Liver (tissue), 9 donors: ENCODE measurements around the gene MCF2L. TPM values are rescaled to one million over a fixed set of nuclear protein-coding genes. Genes with fewer than 3 reads are reported as not detected.

Source experiments
- DNase-seq: peaks from one replicate; pipeline ENCODE4 v3.0.0-alpha.2; 2017; ENCODE audit warnings: low spot score
- H3K27ac ChIP-seq, 2 donors: one replicate each; pipeline ENCODE4 v1.7.0; 2013; ENCODE audit warnings: inconsistent platforms in 2 of 2, low read length in 2 of 2, control low read depth in 1 of 2, low read depth in 1 of 2, mild to moderate bottlenecking in 1 of 2
- H3K27me3 ChIP-seq, 4 donors: one replicate each; pipeline versions ENCODE4 v1.6.1 to v1.7.0; 2013; ENCODE audit warnings: low read length in 3 of 4, inconsistent platforms in 1 of 4, mild to moderate bottlenecking in 1 of 4, moderate library complexity in 1 of 4; ENCODE audit not compliant: control insufficient read depth in 4 of 4, insufficient read depth in 4 of 4
- H3K36me3 ChIP-seq, 4 donors: one replicate each; pipeline versions ENCODE4 v1.6.1 to v1.7.0; 2013; ENCODE audit warnings: low read length in 3 of 4, mild to moderate bottlenecking in 3 of 4, low read depth in 1 of 4, moderate library complexity in 1 of 4; ENCODE audit not compliant: control insufficient read depth in 4 of 4, insufficient read depth in 3 of 4
- H3K4me1 ChIP-seq, 4 donors: one replicate each; pipeline versions ENCODE4 v1.6.1 to v1.7.0; 2013; ENCODE audit warnings: low read length in 3 of 4, mild to moderate bottlenecking in 3 of 4, moderate library complexity in 1 of 4; ENCODE audit not compliant: control insufficient read depth in 4 of 4, insufficient read depth in 4 of 4
- H3K4me3 ChIP-seq, 3 donors: one replicate each; pipeline versions ENCODE4 v1.6.1 to v1.7.0; 2013; ENCODE audit warnings: low read length in 3 of 3, control low read depth in 1 of 3, low read depth in 1 of 3, mild to moderate bottlenecking in 1 of 3
- H3K9ac ChIP-seq, 2 donors: one replicate each; pipeline ENCODE4 v1.7.0; 2013; ENCODE audit warnings: low read length in 2 of 2, mild to moderate bottlenecking in 2 of 2, moderate library complexity in 2 of 2, control low read depth in 1 of 2, low read depth in 1 of 2
- H3K9me3 ChIP-seq, 4 donors: one replicate each; pipeline versions ENCODE4 v1.6.1 to v1.7.0; 2013; ENCODE audit warnings: low read length in 3 of 4; ENCODE audit not compliant: control insufficient read depth in 4 of 4
- EGR1 ChIP-seq, 2 donors: IDR thresholded peaks; 2 replicates each; pipeline ENCODE4 v1.6.1; 2016 to 2018; ENCODE audit warnings: antibody characterized with exemption in 2 of 2, low read depth in 2 of 2
- FOXA1 ChIP-seq: IDR thresholded peaks from 2 replicates; pipeline ENCODE4 v1.6.1; 2016; ENCODE audit warnings: antibody characterized with exemption
- FOXA2 ChIP-seq: IDR thresholded peaks from 2 replicates; pipeline ENCODE4 v1.6.1; 2016; ENCODE audit warnings: antibody characterized with exemption
- GABPA ChIP-seq, 2 donors: IDR thresholded peaks in 1 of 2; conservative IDR thresholded peaks in 1 of 2; 2 replicates each; pipeline ENCODE4 v1.6.1; 2016; ENCODE audit warnings: antibody characterized with exemption in 2 of 2, mild to moderate bottlenecking in 1 of 2, moderate library complexity in 1 of 2
- HNF4A ChIP-seq, 2 donors: conservative IDR thresholded peaks; 2 replicates each; pipeline ENCODE4 v1.6.1; 2016; ENCODE audit warnings: antibody characterized with exemption in 2 of 2, mild to moderate bottlenecking in 2 of 2
- HNF4G ChIP-seq: IDR thresholded peaks from 2 replicates; pipeline ENCODE4 v1.6.1; 2016; ENCODE audit warnings: antibody characterized with exemption
- NR2F2 ChIP-seq: IDR thresholded peaks from 2 replicates; pipeline ENCODE4 v1.6.1; 2016; ENCODE audit warnings: antibody characterized with exemption
- RAD21 ChIP-seq, 2 donors: IDR thresholded peaks; 2 replicates each; pipeline ENCODE4 v1.6.1; 2016; ENCODE audit warnings: antibody characterized with exemption in 2 of 2, mild to moderate bottlenecking in 2 of 2
- RXRA ChIP-seq, 2 donors: IDR thresholded peaks; 2 replicates each; pipeline ENCODE4 v1.6.1; 2017 to 2018; ENCODE audit warnings: antibody characterized with exemption in 2 of 2, mild to moderate bottlenecking in 1 of 2
- SP1 ChIP-seq: IDR thresholded peaks from 2 replicates; pipeline ENCODE4 v1.6.1; 2018; ENCODE audit warnings: antibody characterized with exemption, mild to moderate bottlenecking
- TAF1 ChIP-seq: conservative IDR thresholded peaks from 2 replicates; pipeline ENCODE4 v1.6.1; 2016; ENCODE audit warnings: antibody characterized with exemption, mild to moderate bottlenecking
- YY1 ChIP-seq: IDR thresholded peaks from 2 replicates; pipeline ENCODE4 v1.6.1; 2016; ENCODE audit warnings: antibody characterized with exemption, mild to moderate bottlenecking
- WGBS: extraction: QIAGEN DNeasy Blood & Tissue Kit; methylation state at CpG from one replicate; pipeline ENCODE4 v1.1.7; 2013; 5-methylcytosine and 5-hydroxymethylcytosine counted together
- polyA plus RNA-seq, 2 donors: library from polyadenylated mRNA; stranded (reverse) in 1 of 2; unstranded in 1 of 2; fragments of 200-250 nt in 1 of 2; fragments of >200 nt in 1 of 2; fragmentation: Nextera tagmentation in 1 of 2; extraction: Ambion mirVana in 1 of 2; gene quantifications; one replicate each; pipeline versions ENCODE4 v1.2.1 to v1.2.3, GENCODE V29; 2013 to 2015
- total RNA-seq, 2 donors: library from RNA; depleted of rRNA; stranded (reverse); fragments of >200 nt; gene quantifications; one replicate each; pipeline ENCODE4 v1.2.3, GENCODE V29; 2014
- TF ChIP-seq, protein P1 (sequence below): IDR thresholded peaks from 2 replicates; pipeline ENCODE4 v1.6.1; 2016; ENCODE audit warnings: antibody characterized with exemption
- TF ChIP-seq, protein P2 (sequence below): fragments of 150-350 bp; IDR thresholded peaks from 2 replicates; pipeline ENCODE4 v1.5.1; 2017; ENCODE audit warnings: improper control_type of control experiment, low read depth, low read length; ENCODE audit not compliant: missing input control
- TF ChIP-seq, protein P3 (sequence below): IDR thresholded peaks from 2 replicates; pipeline ENCODE4 v1.6.1; 2016; ENCODE audit warnings: antibody characterized with exemption
- donor health status: healthy.
- donor health status: healthy.
- donor health status: healthy.
- donor health status: healthy.
- donor health status: healthy.

MCF2L gene
- total and polyA plus RNA-seq, 4 donors, result 2.9 to 12.8 (median 7.1) TPM

DNA sequence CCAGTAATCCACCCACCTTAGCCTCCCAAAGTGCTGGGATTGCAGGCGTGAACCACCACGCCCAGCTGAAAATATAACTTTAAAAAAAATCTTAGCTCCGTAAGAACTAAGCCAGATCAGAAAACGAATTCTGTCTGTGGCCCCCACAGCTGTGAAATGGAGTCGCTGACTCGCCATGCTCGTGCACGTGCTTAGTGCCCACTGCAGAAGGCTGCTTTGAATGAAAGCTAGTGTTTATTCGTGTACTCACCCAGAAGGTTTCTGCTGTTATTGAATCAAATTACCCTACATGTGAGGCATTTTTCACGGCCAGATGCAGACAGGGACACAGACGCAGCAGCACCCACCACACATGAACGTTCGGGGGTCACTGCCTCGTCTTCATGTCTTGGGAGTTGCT lies 74.9 kb downstream of the MCF2L start:
- Histone ChIP-seq H3K9ac (no peak overlapping the region), H3K4me3 (no peak overlapping the region), H3K27ac (no peak overlapping the region), H3K4me1 (no peaks in the 10 kb centered on the region), H3K36me3 (peaks cover 0 to 14% (median 3%) of the 10 kb centered on the region in 4 donors), H3K9me3 (no peaks in the 10 kb centered on the region), H3K27me3 (no peaks in the 10 kb centered on the region)
- TF ChIP-seq TAF1 (no peak), RAD21 (IDR thresholded peaks at IDR 0.05) (no peak)
- WGBS, result 92% methylated on average over 14 of the region's 14 CpGs
- DNase-seq, result no peak

DNA sequence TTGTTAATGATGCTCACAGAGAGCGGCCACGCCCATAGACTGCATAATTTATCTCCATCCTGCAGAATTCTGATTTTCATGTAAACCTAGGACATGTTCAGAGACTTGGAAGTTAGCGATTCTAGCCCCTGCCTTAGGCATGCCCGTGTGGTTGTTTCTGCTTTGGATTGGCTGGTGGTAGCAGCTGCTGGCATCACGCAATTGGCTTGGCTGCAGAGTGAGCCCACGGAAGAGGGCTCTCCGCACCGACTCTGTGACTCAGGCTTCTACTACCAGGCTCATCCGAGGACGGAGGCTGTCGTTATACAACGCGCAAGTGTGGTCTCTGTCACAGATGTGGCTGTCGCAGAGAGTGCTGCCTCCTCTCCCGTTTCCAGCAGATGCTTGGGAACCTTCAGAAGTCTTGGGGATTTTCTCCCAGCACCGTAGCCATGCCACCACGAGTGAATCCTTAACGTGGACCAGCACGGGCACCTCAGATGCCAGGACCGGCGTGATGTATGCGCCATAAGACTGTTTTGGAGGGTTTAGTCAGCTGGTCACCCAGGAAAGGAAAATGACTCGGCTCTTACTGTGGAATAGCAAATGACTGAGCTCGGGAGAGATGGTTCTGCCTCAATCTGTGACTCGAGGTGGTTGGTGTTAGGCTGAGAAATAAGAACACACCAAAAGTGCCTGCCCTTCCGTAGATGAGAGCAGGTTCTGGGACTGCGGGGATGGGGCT lies 75.5 kb downstream of the MCF2L start:
- no peak overlapping the region for H3K27ac ChIP-seq
- TF ChIP-seq RAD21 (IDR thresholded peaks at IDR 0.05), result no peak
- TF ChIP-seq, protein P1, sequence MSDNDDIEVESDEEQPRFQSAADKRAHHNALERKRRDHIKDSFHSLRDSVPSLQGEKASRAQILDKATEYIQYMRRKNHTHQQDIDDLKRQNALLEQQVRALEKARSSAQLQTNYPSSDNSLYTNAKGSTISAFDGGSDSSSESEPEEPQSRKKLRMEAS, result no peak
- TF ChIP-seq, protein P2, sequence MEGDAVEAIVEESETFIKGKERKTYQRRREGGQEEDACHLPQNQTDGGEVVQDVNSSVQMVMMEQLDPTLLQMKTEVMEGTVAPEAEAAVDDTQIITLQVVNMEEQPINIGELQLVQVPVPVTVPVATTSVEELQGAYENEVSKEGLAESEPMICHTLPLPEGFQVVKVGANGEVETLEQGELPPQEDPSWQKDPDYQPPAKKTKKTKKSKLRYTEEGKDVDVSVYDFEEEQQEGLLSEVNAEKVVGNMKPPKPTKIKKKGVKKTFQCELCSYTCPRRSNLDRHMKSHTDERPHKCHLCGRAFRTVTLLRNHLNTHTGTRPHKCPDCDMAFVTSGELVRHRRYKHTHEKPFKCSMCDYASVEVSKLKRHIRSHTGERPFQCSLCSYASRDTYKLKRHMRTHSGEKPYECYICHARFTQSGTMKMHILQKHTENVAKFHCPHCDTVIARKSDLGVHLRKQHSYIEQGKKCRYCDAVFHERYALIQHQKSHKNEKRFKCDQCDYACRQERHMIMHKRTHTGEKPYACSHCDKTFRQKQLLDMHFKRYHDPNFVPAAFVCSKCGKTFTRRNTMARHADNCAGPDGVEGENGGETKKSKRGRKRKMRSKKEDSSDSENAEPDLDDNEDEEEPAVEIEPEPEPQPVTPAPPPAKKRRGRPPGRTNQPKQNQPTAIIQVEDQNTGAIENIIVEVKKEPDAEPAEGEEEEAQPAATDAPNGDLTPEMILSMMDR, result peak; percentile 2
- H3K9ac ChIP-seq, result no peak overlapping the region
- DNase-seq, result no peak
- H3K27me3 ChIP-seq, result no peaks in the 10 kb centered on the region
- H3K4me1 ChIP-seq, result no peaks in the 10 kb centered on the region
- peaks cover 0 to 14% (median 3%) of the 10 kb centered on the region in 4 donors for H3K36me3 ChIP-seq
- WGBS, result 92% methylated on average over 27 of the region's 27 CpGs
- no peak overlapping the region for H3K4me3 ChIP-seq
- H3K9me3 ChIP-seq, result no peaks in the 10 kb centered on the region

DNA sequence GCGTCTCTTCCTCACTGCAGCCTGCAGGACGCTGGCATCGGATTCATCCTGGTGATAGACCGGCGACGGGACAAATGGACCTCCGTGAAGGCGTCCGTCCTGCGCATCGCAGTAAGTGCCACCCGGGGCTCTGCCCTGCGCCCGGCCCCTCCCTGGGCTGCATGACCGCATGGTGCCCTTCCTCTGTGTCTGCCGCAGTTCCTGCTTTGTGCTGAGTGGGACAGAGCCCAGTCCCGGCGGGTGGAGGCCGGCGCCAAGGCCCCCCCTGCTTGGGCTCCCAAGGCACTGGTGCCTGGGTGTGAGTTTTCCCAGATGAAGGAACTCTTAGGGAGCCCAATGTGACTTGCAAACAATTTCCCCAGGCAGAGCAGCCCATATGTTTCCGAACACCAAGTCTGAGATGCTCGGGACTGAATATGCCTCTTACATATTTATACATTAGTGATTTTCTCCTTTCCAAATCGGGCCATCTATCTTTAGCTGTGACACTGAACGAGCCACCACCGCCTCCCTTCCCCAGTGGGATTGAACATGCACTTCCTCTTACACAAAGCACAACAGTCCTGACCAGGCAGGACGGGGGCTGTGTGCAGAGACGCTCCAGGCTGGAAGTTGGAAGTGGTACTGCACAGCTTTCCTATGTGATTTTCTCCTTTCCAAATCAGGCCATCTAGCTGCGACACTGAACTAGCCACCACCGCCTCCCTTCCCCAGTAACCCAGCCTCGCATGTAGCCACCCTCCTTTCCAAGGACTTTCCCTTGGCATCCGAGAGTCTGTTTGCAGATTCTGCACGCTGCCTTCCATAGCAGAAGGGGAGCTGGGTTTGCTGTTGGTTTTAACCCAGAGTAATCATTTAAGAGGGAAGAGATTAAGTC lies 76.5 kb downstream of the MCF2L start:
- Histone ChIP-seq H3K36me3 (peaks cover 0 to 14% (median 3%) of the 10 kb centered on the region in 4 donors), H3K27me3 (no peaks in the 10 kb centered on the region), H3K9ac (no peak overlapping the region), H3K4me3 (no peak overlapping the region), H3K4me1 (no peaks in the 10 kb centered on the region), H3K27ac (no peak overlapping the region), H3K9me3 (no peaks in the 10 kb centered on the region)
- DNase-seq, result no peak
- WGBS, result 84% methylated on average over 32 of the region's 32 CpGs
- TF ChIP-seq FOXA1, result no peak
- TF ChIP-seq HNF4A (conservative IDR thresholded peaks at IDR 0.05), result no peak
- TF ChIP-seq, protein P2, result no peak
- TF ChIP-seq, protein P1, result no peak
- TF ChIP-seq, protein P3, sequence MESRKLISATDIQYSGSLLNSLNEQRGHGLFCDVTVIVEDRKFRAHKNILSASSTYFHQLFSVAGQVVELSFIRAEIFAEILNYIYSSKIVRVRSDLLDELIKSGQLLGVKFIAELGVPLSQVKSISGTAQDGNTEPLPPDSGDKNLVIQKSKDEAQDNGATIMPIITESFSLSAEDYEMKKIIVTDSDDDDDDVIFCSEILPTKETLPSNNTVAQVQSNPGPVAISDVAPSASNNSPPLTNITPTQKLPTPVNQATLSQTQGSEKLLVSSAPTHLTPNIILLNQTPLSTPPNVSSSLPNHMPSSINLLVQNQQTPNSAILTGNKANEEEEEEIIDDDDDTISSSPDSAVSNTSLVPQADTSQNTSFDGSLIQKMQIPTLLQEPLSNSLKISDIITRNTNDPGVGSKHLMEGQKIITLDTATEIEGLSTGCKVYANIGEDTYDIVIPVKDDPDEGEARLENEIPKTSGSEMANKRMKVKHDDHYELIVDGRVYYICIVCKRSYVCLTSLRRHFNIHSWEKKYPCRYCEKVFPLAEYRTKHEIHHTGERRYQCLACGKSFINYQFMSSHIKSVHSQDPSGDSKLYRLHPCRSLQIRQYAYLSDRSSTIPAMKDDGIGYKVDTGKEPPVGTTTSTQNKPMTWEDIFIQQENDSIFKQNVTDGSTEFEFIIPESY, result no peak
- TF ChIP-seq TAF1, result no peak
- no peak for TF ChIP-seq FOXA2
- TF ChIP-seq YY1, result no peak
- TF ChIP-seq GABPA (IDR thresholded peaks at IDR 0.05 in 1 of 2, conservative IDR thresholded peaks at IDR 0.05 in 1 of 2), result no peak
- TF ChIP-seq NR2F2, result no peak
- TF ChIP-seq RAD21 (IDR thresholded peaks at IDR 0.05), result no peak
- no peak for TF ChIP-seq SP1
- no peak for TF ChIP-seq HNF4G
- no peak for TF ChIP-seq RXRA (IDR thresholded peaks at IDR 0.05)
- no peak for TF ChIP-seq EGR1 (IDR thresholded peaks at IDR 0.05; ENCODE audit: low read depth in 2 of 2)
